ENCODE data around the gene CXorf38. TPM values are rescaled to one million over a fixed set of nuclear protein-coding genes. Genes with fewer than 3 reads are reported as not detected.

The CXorf38 gene
- total RNA-seq, 1 experiment from 2014 or later: 10.5 TPM

- no peaks in the 10 kb centered on the region for H3K27me3 Mint-ChIP-seq (ENCODE audit: low read depth)
- H2BK20ac ChIP-seq (ENCODE audit: low read depth, low read length, poor library complexity, severe bottlenecking): no peak overlapping the region
- H3K9me3 Mint-ChIP-seq: peaks cover 57 to 59% of the 10 kb centered on the region in 2 experiments
- H3K4me1 ChIP-seq (ENCODE audit: insufficient read depth, low read length): no peaks in the 10 kb centered on the region; the same call in 1 of the 2 replicates
- H3K79me1 ChIP-seq (ENCODE audit: insufficient read depth, low read depth, low read length, poor library complexity, severe bottlenecking): no peaks in the 10 kb centered on the region
- no peak overlapping the region for H3K23ac ChIP-seq (ENCODE audit: insufficient read length, low read depth, low read length)
- no peaks in the 10 kb centered on the region for H3K23me2 ChIP-seq (ENCODE audit: insufficient read length, low read depth, low read length, poor library complexity, severe bottlenecking)
- H3K79me2 ChIP-seq (ENCODE audit: insufficient read depth, low read length): no peaks in the 10 kb centered on the region
- no peak overlapping the region for H2AFZ ChIP-seq (ENCODE audit: low read length)
- TF ChIP-seq, protein P1, sequence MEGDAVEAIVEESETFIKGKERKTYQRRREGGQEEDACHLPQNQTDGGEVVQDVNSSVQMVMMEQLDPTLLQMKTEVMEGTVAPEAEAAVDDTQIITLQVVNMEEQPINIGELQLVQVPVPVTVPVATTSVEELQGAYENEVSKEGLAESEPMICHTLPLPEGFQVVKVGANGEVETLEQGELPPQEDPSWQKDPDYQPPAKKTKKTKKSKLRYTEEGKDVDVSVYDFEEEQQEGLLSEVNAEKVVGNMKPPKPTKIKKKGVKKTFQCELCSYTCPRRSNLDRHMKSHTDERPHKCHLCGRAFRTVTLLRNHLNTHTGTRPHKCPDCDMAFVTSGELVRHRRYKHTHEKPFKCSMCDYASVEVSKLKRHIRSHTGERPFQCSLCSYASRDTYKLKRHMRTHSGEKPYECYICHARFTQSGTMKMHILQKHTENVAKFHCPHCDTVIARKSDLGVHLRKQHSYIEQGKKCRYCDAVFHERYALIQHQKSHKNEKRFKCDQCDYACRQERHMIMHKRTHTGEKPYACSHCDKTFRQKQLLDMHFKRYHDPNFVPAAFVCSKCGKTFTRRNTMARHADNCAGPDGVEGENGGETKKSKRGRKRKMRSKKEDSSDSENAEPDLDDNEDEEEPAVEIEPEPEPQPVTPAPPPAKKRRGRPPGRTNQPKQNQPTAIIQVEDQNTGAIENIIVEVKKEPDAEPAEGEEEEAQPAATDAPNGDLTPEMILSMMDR (conservative IDR thresholded peaks at IDR 0.05): no peak
- no peak overlapping the region for H2BK15ac ChIP-seq (ENCODE audit: low read depth, low read length)
- no peak overlapping the region for H3K56ac ChIP-seq (ENCODE audit: insufficient read length, low read depth, low read length)
- H3K18ac ChIP-seq (ENCODE audit: insufficient read length, low read depth, low read length): no peak overlapping the region
- H4K8ac ChIP-seq (replicated peaks; ENCODE audit: insufficient read length, low read depth, low read length): no peak overlapping the region
- peaks cover 52 to 85% (median 75%) of the 10 kb centered on the region in 3 experiments for H3K36me3 Mint-ChIP-seq (ENCODE audit: insufficient read depth in 1 of 3, low read depth in 3 of 3)
- H2BK120ac ChIP-seq (ENCODE audit: low read depth, low read length, poor library complexity, severe bottlenecking): no peak overlapping the region
- no peak overlapping the region for H3K4me3 Mint-ChIP-seq
- no peak overlapping the region for H2BK12ac ChIP-seq (ENCODE audit: insufficient read length, low read depth, low read length)
- H2BK5ac ChIP-seq (ENCODE audit: insufficient read length, low read length): no peak overlapping the region
- H3K14ac ChIP-seq (ENCODE audit: insufficient read depth, low read length): no peak overlapping the region
- H2AK5ac ChIP-seq (ENCODE audit: insufficient read length, low read length): no peak overlapping the region
- H3K4me2 ChIP-seq (ENCODE audit: insufficient read depth, insufficient read length, low read length): no peak overlapping the region
- no peak overlapping the region for H3K9ac ChIP-seq (ENCODE audit: extremely low read depth, insufficient read length, low read length)
- H4K91ac ChIP-seq (ENCODE audit: insufficient read length, low read depth, low read length): no peak overlapping the region
- H3K4me1 Mint-ChIP-seq: peaks cover 2 to 5% of the 10 kb centered on the region in 2 experiments; a peak in 2 of 4 replicates
- no peak overlapping the region for H3K27ac ChIP-seq (ENCODE audit: insufficient read length, low read depth, low read length)
- H4K20me1 ChIP-seq (ENCODE audit: control insufficient read depth, insufficient read depth, insufficient read length): no peaks in the 10 kb centered on the region
- no peak overlapping the region for H3K27ac Mint-ChIP-seq
- no peaks in the 10 kb centered on the region for H3K27me3 ChIP-seq (ENCODE audit: insufficient read depth, low read length)
- DNase-seq: no peak
- WGBS (ENCODE audit: extremely low coverage, insufficient read length, low lambda C conversion rate): no CpG with 5 or more reads among the region's 3 CpGs
- no peak overlapping the region for H4K5ac ChIP-seq (ENCODE audit: insufficient read length, low read depth, low read length)
- no peaks in the 10 kb centered on the region for H3K9me3 ChIP-seq (ENCODE audit: control insufficient read depth, low read depth, low read length)
- H3T11ph ChIP-seq (ENCODE audit: low read length): no peak overlapping the region
- no peak overlapping the region for H3K4ac ChIP-seq (ENCODE audit: low read depth, low read length)
Measured at GRCh38 chrX:40663078-40663740, 15.8 kb upstream of the CXorf38 start.
